Measurements from ENCODE around the gene LRCOL1.

The LRCOL1 gene

GRCh38 chr12:132635076-132635955 is 24.9 kb upstream of the LRCOL1 start:
- DNase-seq = no peak

- no peak for DNase-seq
Observed at GRCh38 chr12:132634411-132634990, 24.1 kb upstream of the LRCOL1 start.

DNA sequence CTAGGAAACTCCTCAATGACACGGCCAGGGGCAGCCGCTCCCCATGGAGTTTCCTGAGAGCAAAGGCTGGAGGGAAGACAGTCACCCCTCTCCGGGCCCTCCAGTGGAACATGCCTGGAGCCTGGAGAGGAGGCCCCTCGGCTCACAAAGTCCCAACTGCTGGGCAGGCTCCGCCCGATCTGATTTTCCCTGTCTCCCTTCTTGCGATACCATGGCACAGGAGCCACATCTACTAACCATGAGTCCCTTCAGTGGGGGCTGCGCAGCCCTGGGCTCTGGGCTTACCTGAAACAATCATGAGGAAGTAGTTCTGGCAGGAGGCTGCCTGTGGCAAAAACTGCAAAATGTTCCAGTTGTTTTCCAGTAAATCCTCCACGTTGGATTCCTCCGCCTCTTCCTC is 23.5 kb upstream of the LRCOL1 start:
- DNase-seq = no peak

- no peak for DNase-seq
Observed at GRCh38 chr12:132633398-132633797, 23.0 kb upstream of the LRCOL1 start.

- DNase-seq = no peak
Observed at GRCh38 chr12:132632521-132633228, 22.3 kb upstream of the LRCOL1 start.

GRCh38 chr12:132631666-132632065 is 21.3 kb upstream of the LRCOL1 start:
- no peak for DNase-seq

- no peak for DNase-seq
Observed at GRCh38 chr12:132630672-132631071, 20.3 kb upstream of the LRCOL1 start.

DNA sequence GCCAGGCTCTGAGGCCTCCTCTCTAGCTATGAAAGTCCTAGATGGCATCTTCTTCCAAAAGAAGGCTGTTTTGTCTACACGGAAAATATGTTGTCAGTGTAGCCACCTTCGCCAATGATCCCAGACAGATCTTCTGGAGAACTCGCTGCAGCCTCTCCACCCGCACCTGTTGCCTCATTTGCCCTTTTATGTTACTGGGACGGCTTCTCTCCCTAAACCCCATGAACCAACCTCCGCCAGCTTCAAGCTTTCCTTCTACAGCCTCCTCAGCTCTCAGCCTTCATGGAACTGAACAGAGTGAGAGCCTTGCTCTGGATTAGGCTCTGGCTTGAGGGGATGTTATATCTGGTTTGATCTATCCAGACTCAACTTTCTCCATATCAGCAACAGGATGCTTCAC is 18.9 kb upstream of the LRCOL1 start:
- DNase-seq = no peak

GRCh38 chr12:132625731-132626430 is 15.5 kb upstream of the LRCOL1 start:
- no peak for DNase-seq

DNA sequence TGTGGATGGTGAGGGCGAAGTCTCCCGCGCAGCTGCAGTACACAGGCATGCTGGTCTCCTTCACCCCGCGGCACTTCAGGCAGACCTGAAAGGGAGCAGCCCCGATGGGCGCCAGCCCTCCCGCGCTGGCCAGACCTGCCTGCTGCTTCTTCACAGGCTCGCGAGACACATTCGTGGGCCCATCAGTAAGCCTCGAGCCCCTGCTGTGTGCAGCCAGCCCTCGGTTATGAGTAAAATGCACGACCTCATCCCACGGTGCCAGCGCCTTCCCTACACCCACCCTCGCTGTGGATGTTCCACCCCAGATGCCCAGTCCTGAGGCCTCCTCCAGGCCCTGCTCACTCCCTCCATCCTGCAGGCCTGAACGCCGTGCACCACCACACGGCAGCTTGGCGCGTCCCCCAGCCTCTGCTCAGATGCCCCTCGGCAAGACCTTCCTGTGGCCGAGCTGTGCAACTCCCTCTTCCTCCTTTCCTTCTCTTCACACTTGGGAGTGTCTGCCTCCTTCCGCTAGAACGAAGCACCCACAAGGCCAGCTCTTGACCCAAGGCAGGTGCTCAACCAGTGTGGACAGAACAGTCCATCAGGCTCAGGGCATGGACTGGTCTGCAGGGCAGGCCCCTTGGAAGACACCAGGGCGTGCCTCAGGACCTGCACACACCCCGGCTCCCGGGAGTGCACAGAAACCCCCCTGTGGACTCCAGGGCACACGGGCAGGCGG is 14.7 kb upstream of the LRCOL1 start:
- no peak for DNase-seq

DNA sequence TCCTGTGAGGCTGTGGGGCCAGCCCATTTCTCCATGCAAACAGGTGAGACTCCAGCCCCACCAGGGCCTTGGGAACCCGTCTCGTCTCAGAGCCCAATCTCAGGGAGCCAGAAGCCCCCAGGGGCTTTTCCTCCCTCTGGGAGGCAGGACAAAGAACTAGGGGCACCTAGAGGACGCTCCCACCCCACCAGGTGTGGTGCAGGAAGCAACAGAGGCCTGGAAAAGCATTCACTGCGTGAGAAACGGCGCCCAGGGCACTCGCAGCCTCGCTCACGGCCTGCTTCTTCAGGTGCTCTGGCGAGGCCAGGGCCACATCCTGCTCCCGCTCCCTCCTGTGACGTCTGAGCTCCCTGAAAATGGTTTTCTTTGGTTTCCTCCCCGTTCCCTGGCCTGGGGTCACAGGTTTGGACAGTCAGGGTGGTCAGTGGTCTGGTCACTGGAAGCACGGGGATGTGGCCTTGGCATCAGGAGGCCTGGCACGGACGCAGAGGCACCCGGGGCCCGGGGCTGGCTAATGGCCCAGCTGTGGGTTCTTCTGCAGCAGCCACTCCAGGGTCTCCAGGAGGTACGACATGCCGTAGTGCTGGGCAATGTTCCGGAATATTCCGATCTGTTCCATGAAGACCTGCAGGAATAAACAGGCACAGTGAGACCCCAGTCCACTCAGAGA is 13.9 kb upstream of the LRCOL1 start:
- no peak for DNase-seq

DNA sequence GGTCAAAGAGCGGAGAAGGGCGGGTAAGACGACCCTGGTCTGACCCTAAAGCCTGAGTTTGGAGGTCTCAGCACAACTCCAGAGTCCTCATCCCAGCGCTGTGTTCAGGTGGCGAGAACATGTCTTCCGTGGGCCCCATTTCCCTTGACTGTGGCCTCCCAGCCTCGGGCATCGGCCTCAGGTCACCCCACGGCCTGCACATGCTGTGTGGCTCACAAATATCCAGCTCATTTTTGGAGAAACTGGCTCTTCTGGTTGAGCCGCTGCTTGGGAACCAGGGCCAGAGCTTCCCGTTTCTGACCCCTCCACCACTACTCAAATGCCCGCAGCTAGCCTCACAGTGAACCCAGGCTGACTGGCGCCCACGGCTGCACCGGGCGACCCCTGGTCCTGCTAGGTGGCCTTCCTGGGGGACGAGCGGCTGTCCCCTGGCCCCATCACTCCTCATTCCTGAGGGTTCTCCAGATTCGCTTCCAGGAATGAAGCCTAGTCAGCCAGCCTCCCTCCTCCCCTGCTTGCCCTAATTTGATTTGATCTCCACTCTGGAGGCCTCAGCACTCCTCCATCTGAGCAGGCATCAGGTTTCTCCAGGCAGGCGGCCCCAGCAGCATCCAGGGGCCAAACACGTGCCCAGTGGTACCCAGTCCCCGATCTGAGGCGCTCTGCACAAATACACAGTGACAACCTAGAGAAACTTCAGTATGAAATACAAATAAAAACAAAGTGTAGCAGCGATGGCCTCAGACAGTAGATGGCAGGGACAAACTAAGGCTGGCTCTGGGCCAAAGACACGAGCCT is 12.9 kb upstream of the LRCOL1 start:
- peak; percentile 13 for DNase-seq

- DNase-seq = no peak
Observed at GRCh38 chr12:132622437-132623071, 12.2 kb upstream of the LRCOL1 start.

DNA sequence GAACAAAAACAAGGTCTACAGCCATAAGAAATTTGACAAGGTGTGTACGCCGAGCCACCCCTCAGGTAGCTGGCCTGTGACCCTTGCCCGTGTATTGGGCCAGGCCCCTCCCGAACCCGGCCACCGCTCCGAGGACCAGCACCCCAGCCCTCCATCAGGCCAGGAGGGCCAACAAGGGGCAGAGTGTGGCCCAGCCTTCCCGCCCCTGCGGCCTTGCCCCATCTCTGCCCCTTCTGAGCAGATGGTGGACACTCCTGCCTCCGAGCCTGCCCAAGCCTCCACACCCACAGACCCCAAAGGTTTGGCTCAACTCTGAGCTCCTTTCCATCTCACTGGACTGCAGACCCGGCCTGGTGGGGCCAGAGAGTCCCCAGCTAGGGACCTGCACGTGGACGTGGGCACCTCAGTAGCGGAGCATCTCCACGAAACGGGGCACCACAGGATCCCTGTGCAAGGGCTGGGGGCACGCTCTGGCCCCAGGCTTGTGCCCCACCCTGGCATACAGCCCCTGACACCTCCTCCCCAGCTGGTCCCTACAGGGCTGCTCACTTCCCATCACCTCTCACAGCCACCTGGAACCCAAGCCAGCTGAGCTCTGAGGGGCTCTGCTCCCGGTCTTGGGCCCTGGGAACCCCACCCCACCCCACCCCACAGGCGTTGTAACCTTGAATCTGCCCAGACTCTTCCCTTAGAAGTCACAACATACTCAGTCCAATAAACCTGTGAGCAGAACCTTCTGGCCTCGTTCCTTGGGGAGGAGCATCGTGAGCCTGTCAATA is 11.5 kb upstream of the LRCOL1 start:
- DNase-seq = no peak

DNA sequence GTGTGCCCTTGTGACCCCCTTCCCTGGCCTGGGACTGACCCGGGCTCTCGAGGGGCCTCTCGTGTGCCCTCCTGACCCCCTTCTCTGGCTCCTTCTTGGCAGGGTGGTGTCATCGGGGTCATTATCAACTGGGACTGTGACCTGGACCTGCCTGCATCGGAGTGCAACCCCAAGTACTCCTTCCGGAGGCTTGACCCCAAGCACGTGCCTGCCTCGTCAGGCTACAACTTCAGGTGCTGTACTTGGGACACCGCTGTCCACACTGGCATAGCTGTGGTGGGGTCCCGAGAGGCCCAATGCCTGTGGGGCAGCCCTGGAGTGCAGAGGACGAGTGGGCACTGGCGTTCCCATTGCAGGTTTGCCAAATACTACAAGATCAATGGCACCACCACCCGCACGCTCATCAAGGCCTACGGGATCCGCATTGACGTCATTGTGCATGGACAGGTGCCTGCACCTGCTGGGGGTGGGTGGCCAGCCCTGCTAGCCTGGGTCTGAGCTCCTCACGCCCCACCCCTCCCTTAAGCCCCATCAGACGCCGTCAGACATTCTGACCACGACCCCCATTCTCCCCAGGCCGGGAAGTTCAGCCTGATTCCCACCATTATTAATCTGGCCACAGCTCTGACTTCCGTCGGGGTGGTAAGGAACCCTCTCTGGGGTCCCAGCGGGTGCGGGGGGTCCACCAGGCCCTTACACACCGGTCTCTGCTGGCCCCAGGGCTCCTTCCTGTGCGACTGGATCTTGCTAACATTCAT is 10.7 kb upstream of the LRCOL1 start:
- no peak for DNase-seq

GRCh38 chr12:132620113-132620898 is 9.9 kb upstream of the LRCOL1 start:
- no peak for DNase-seq

DNA sequence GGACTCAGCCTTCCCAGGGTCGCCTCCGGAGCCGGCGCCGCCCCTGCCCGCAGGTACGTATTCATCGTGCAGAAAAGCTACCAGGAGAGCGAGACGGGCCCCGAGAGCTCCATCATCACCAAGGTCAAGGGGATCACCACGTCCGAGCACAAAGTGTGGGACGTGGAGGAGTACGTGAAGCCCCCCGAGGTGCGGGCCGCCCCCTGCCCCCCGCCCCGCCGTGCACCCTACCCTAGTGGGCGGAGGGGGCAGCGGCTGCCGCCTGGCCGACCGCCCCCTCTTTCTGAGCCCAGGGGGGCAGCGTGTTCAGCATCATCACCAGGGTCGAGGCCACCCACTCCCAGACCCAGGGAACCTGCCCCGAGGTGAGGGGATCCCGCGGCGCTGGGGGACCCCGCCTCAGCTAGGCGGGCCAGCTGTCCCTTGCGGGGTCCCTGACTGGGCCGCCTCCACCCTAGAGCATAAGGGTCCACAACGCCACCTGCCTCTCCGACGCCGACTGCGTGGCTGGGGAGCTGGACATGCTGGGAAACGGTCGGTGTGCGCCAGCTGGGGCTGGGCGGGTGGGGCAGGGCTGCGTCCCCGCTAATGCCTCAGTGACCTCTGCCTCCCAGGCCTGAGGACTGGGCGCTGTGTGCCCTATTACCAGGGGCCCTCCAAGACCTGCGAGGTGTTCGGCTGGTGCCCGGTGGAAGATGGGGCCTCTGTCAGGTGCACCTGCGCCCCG is 9.2 kb upstream of the LRCOL1 start:
- DNase-seq = no peak

DNA sequence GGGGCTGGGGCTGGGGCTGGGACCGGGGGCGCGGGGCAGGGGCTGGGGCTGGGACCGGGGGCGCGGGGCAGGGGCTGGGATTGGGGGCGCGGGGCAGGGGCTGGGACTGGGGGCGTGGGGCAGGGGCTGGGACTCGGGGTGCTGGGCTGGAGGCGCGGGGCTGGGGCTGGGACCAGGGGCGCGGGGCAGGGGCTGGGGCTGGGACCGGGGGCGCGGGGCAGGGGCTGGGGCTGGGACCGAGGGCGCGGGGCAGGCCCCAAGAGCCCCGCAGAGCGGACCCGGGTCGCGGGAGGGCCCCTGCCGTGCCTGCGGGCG is 8.6 kb upstream of the LRCOL1 start:
- DNase-seq = no peak

Data from NCI-H345 (cell line).